ENCODE results near the gene GAREM1. TPM values are rescaled to one million over a fixed set of nuclear protein-coding genes. Genes with fewer than 3 reads are reported as not detected.

The GAREM1 gene
- total RNA-seq, 1 experiment from 2014 or later = 1.8 TPM

DNA sequence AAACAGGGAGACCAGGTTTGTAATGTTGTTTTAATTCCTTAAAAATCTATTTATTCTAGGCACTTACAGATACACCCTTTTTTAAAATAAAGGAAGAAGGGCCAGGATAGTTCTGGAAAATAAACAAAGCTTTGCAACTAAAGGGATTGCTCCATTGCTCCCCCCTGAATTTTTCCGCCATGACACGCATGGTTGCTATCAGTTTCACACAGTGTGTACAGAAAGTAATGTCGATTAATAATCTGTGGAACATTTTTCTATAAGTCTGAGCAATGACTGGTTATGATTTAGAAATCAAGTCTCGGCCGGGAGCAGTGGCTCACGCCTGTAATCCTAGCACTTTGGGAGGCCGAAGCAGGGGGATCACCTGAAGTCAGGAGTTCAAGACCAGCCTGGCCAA, 90.8 kb downstream of the GAREM1 start:
- H3K27me3 ChIP-seq (ENCODE audit: low read length) = no peaks in the 10 kb centered on the region
- H3K9ac ChIP-seq (ENCODE audit: low read length) = no peak overlapping the region
- ChIA-PET POLR2A (ENCODE audit: unreplicated experiment) (no interaction called here), CTCF (no interaction called here)
- no peak overlapping the region for H3K4me2 ChIP-seq (ENCODE audit: low read length)
- no peaks in the 10 kb centered on the region for H3K36me3 ChIP-seq (ENCODE audit: low read depth, low read length)
- intact Hi-C loops (cut with micrococcal nuclease) = no loop called here
- no peak overlapping the region for H3K27ac ChIP-seq (ENCODE audit: low read length)
- DNase-seq = no peak
- no peak for ATAC-seq
- H3K79me2 ChIP-seq (ENCODE audit: low read length) = no peaks in the 10 kb centered on the region
- no peaks in the 10 kb centered on the region for H3F3A ChIP-seq (ENCODE audit: low read length, unreplicated experiment)
- H3K4me1 ChIP-seq (ENCODE audit: insufficient read depth, low read length) = peaks cover 25% of the 10 kb centered on the region
- no TSS peak for BruUV-seq (replicated peaks)
- H3K9me2 ChIP-seq (replicated peaks; ENCODE audit: low read length) = no peaks in the 10 kb centered on the region
- H3K9me3 ChIP-seq (ENCODE audit: low read length) = no peaks in the 10 kb centered on the region
- H3K4me3 ChIP-seq (ENCODE audit: low read length) = no peak overlapping the region
- no peak overlapping the region for H2AFZ ChIP-seq (ENCODE audit: low read length)
- no peaks in the 10 kb centered on the region for H4K20me1 ChIP-seq (ENCODE audit: low read length)
- TF ChIP-seq EZH2 (IDR thresholded peaks at IDR 0.05; ENCODE audit: low read length, unreplicated experiment) (no peak), CTCF (conservative IDR thresholded peaks at IDR 0.05; ENCODE audit: low read depth, low read length) (no peak), EZH2phosphoT487 (IDR thresholded peaks at IDR 0.05; ENCODE audit: borderline replicate concordance, low read length) (no peak)

DNA sequence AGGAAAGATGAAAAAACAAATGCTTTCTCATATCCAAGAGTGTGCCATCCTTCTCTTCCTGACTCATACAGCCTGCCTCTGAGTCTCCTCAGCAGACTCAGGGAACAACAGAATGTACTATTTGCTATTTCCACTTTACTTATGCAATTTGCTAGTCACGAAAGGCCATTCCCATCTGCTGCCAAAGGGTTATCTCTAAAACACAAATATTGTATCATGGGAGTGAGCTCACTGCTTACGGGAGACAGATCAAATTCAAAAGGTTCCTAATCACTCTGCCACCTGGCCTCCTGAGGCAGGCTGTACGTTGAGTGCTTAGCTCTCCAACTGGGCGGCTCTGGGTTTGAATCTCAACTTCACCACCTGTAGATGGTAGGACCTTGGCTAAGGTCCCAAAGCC, 92.0 kb downstream of the GAREM1 start:
- Histone ChIP-seq H3F3A (ENCODE audit: low read length, unreplicated experiment) (no peaks in the 10 kb centered on the region), H3K4me1 (ENCODE audit: insufficient read depth, low read length) (peaks cover 27% of the 10 kb centered on the region), H3K4me2 (ENCODE audit: low read length) (no peak overlapping the region), H3K79me2 (ENCODE audit: low read length) (no peaks in the 10 kb centered on the region), H3K4me3 (ENCODE audit: low read length) (no peak overlapping the region), H4K20me1 (ENCODE audit: low read length) (no peaks in the 10 kb centered on the region), H3K27ac (ENCODE audit: low read length) (peak overlapping the region; percentile 43), H2AFZ (ENCODE audit: low read length) (no peak overlapping the region), H3K36me3 (ENCODE audit: low read depth, low read length) (no peaks in the 10 kb centered on the region), H3K27me3 (ENCODE audit: low read length) (no peaks in the 10 kb centered on the region), H3K9me3 (ENCODE audit: low read length) (no peaks in the 10 kb centered on the region), H3K9ac (ENCODE audit: low read length) (no peak overlapping the region), H3K9me2 (replicated peaks; ENCODE audit: low read length) (no peaks in the 10 kb centered on the region)
- POLR2A ChIA-PET (ENCODE audit: unreplicated experiment) = no interaction called here
- CTCF ChIA-PET = no interaction called here
- no peak for TF ChIP-seq EZH2 (IDR thresholded peaks at IDR 0.05; ENCODE audit: low read length, unreplicated experiment)
- TF ChIP-seq EZH2phosphoT487 (IDR thresholded peaks at IDR 0.05; ENCODE audit: borderline replicate concordance, low read length) = no peak
- no peak for TF ChIP-seq CTCF (conservative IDR thresholded peaks at IDR 0.05; ENCODE audit: low read depth, low read length)
- ATAC-seq (no peak), DNase-seq (peak; percentile 15)
- intact Hi-C loops (cut with micrococcal nuclease) = no loop called here
- BruUV-seq (replicated peaks) = no TSS peak

DNA sequence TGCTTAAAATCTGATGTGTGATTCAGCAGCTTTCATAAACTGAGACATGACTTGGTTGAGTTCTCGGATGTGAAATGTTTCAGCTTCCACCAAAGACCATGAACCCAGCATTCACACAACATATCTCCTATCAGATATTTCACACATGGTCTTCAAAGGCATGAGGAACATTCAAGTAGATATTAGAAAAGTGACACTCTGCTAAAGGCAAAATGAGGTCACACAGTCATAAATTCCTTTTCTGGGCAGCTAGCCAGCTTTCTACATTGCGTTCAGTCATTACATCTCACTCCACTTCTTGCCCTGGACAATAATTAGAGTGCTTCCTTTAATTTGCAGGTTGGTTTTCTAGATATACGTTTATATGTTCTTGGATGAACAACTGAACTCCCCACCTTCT, 96.7 kb downstream of the GAREM1 start:
- Histone ChIP-seq H3K4me1 (ENCODE audit: insufficient read depth, low read length) (peaks cover 31% of the 10 kb centered on the region), H3K4me2 (ENCODE audit: low read length) (0 out of 2 replicates have a peak overlapping the region, but pooled peaks have one; percentile 6), H3K9me2 (replicated peaks; ENCODE audit: low read length) (no peaks in the 10 kb centered on the region), H3K27ac (ENCODE audit: low read length) (peak overlapping the region; percentile 87), H2AFZ (ENCODE audit: low read length) (no peak overlapping the region), H3K79me2 (ENCODE audit: low read length) (no peaks in the 10 kb centered on the region), H3K4me3 (ENCODE audit: low read length) (no peak overlapping the region), H3K27me3 (ENCODE audit: low read length) (no peaks in the 10 kb centered on the region), H3F3A (ENCODE audit: low read length, unreplicated experiment) (no peaks in the 10 kb centered on the region), H3K9me3 (ENCODE audit: low read length) (no peaks in the 10 kb centered on the region), H3K9ac (ENCODE audit: low read length) (0 out of 2 replicates have a peak overlapping the region, but pooled peaks have one; percentile 47), H3K36me3 (ENCODE audit: low read depth, low read length) (no peaks in the 10 kb centered on the region), H4K20me1 (ENCODE audit: low read length) (no peaks in the 10 kb centered on the region)
- ATAC-seq (no peak), DNase-seq (peak; percentile 34)
- no peak for TF ChIP-seq EZH2phosphoT487 (IDR thresholded peaks at IDR 0.05; ENCODE audit: borderline replicate concordance, low read length)
- no peak for TF ChIP-seq EZH2 (IDR thresholded peaks at IDR 0.05; ENCODE audit: low read length, unreplicated experiment)
- no peak for TF ChIP-seq CTCF (conservative IDR thresholded peaks at IDR 0.05; ENCODE audit: low read depth, low read length)
- no TSS peak for BruUV-seq (replicated peaks)
- intact Hi-C loops (cut with micrococcal nuclease) = loop anchor here (2.0 to 5.0 kb wide), 4 partner anchors 39 to 97 kb away; partner anchors contain the start of gene GAREM1
- POLR2A ChIA-PET (ENCODE audit: unreplicated experiment) = no interaction called here
- CTCF ChIA-PET = no interaction called here
